HG03196 (cell line): Measurements from ENCODE around the gene OPRD1.
"Not testable (repeated sequence)": the region's sequence is repeated elsewhere in the genome, so short reads cannot be mapped to it uniquely, and the experiment has no call there.

Experiments
- ATAC-seq: cut with Tn5 transposase; IDR thresholded peaks from one replicate; pipeline ENCODE4 v1.9.1; 2021; ENCODE audit not compliant: unreplicated experiment

OPRD1 gene

DNA sequence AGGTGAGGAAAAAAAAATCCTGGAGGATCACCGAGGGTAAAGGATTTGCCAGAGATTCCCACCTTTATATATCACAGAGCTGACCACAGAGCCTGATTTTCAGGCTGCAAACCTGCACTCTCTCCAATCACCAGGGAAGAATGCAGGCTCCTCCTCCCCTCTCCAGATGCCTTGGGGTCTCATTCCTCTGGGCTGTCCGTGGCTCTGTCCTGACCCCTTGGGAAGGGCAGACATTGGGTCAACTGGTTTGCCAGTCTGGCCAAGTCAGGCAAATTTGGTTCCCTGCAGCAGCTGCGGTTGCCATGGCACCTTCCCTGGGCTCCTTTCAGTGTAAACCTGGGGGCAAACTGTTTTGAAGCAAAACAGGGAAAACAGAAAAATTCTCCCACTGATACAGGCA lies 11.6 kb upstream of the OPRD1 start:
- ATAC-seq, result no peak

DNA sequence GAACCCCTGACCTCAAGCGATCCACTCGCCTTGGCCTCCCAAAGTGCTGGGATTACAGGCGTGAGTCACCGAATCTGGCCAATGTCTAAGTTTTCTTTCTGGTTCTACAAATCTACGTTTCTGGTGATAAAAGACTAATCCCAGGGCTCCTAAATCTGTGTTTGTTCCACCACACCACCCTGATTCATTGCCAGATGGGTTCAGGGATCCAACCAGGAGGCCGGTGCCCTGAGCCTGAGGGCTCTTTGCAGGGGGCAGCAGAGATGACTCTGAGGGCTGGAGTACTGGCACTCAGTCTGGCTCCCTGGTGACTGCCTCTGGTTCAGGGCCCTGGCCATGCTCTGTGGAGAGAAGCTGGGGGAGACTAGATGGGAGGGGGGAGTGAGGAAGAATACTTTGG lies 10.5 kb upstream of the OPRD1 start:
- ATAC-seq, result no peak

DNA sequence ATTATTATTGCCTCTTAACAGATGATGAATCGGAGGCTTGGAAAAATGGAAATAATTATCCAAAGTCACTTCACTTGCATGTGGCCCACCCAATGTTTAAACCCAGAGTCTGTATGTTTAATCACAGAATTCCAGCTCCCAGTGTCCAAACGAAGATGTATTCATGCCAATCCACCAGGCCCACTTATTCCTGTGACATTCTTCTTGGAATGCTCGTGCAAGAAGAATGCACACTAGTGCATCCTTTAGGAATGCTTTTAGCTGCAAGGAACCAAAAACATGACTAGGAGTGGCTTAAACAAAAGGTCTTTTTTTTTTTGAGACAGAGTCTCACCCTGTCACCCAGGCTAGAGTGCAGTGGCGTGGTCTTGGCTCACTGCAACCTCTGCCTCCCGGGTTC lies 8.9 kb upstream of the OPRD1 start:
- no peak for ATAC-seq

DNA sequence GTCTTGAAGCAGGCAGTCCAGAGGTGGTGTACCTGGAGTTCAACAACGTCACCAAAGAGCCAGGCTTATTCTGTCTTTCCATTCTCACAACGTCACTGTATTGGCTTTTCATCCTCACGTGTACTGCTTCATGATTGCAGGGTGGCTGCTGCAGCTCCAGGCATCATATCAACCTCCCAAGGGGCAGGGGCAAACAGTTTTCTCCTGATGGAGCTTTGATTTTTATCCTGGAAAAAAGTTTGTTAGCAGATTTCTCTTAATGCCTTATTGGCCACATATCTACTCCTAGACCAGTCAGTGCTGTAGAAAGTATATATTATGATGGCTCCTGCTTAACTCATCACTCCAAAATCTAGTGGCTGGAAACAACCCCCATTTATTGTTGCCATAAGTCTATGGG lies 8.3 kb upstream of the OPRD1 start:
- no peak for ATAC-seq

DNA sequence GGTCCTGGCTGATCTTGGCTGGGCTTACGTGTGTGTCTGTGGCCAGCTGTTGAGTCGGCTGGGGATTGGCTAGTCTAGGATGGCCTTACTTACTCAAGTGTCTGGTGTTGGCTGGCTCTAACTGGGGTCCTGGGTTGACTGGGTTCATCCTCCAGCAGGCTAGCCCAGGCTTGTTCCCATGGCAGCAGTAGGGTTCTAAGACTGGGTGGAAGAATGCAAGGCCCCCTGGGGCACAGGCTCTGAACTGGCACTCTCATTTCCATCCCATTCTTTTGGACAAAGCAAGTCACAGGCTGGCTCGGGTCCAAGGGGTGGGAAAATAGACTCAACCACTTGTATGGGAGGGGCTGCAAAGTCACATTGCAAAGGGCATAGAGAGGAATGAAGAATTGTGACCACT lies 7.9 kb upstream of the OPRD1 start:
- ATAC-seq, result no peak

DNA sequence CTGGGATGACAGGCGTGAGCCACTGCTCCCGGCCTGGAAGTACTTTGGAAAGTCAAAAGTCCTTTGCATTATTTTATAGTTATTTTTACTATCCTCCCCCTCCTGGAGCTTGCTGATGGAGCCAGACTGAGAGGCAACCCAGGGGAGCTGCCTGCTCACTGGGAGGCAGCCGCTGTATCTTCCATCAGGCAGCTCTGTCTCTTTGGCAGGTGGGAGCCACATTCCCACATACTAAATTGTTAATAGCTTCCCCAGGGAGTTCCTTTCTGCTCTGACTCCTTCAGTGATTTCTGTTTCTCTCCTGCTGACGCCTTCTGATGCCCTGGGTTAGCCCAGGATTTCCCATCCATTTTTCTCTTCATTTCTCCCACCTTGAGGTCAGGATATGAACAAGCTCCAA lies 4.9 kb upstream of the OPRD1 start:
- no peak for ATAC-seq

DNA sequence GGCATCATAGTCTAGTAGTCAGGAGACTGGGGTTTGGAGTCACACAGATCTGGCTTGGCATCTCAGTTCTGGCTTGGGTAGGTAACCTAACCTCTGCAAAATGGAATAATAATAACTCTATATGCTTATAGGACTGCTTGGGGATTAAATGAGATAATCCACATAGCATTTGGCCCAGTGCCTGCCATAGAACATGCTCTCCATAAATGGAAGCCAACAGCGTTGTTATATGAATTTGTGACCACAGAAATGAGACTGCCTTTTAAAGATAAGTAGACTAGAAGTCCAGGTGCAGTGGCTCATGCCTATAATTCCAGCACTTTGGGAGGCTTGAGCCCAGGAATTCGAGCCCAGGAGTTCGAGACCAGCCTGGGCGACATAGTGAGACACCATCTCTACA lies 4.0 kb upstream of the OPRD1 start:
- no peak for ATAC-seq

DNA sequence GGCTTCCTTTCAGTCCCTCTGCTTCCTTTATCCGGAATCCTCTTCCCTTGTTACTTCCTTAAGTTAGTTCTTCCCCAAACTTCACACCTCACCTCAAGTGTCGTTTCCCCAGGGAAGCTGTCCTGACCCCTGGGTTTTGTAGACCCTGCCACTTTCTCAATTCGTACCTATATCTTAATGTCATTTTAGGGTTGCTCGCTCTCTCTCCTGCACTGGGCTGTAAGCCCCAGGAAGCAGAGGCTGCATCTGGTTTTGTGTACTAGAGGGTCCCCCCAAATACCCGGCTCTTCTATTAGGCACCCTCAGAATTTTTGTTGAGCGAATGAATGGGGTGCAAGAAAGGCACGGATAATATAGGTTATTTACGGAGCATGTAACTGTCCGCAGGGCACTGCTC lies 603 bp upstream of the OPRD1 start:
- ATAC-seq, result no peak

DNA sequence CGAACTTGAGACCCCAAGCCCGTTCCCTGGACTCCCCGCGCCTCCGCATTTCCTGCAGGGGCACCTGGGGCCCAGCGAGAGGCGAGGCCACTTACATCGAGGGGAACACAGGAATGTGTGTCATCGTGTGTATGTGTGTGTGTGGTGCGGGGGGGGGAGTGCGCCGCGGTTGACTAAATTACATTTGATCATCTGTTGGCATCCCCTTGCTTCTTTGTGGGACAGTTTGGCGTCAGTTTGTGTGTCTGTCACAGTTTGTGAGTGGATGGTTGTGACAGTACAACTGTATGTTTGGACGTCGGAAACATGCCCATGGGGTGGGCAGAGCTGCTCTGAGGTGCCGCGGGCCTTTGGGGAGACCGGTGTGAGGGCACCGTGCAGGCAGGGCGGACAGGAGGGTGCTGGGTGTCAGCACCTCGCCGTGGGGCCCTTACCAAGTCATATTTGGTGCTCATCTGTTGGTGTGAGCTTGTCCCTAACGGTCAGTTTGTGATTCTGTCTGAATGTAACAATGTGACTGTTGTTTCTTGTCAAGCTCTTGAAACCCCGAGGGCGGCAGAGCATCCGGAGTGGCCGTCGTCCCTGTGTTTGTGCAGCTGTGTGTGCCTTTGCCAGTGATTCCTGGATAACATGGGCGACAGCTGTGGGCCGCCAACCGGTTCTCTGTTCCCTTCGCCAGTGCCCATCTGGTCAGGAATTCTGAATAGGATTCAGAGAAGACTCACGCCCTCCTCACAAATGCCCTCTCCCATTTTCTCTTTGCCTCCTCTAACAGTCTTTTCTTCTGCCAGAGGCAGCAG lies 899 bp downstream of the OPRD1 start:
- ATAC-seq, result no peak

DNA sequence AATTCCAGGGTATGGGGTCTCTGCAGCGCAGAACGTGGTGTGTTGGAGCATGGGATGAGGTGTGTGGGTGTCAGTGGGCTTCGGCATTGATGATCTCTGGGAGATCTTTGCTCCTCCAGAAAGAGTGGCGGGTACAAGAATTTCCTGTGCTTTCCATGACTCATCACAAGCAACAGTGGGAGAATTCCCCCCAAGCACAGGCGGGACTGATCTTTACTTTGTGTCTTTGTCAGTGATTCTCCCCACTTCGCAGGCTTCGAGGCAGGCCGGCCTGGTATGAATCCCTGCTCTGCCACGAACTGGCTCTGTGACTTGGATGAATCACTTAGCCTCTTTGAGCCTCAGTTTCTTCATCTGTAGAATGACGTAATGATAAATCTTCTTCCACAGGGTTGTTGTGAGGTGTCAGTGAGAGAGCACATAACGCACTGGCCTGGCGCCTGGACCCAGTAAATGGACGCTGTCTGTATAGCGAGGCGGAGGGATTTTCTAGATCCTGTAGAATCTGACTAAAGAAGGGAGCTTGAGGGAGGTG lies 2.0 kb downstream of the OPRD1 start:
- no peak for ATAC-seq

DNA sequence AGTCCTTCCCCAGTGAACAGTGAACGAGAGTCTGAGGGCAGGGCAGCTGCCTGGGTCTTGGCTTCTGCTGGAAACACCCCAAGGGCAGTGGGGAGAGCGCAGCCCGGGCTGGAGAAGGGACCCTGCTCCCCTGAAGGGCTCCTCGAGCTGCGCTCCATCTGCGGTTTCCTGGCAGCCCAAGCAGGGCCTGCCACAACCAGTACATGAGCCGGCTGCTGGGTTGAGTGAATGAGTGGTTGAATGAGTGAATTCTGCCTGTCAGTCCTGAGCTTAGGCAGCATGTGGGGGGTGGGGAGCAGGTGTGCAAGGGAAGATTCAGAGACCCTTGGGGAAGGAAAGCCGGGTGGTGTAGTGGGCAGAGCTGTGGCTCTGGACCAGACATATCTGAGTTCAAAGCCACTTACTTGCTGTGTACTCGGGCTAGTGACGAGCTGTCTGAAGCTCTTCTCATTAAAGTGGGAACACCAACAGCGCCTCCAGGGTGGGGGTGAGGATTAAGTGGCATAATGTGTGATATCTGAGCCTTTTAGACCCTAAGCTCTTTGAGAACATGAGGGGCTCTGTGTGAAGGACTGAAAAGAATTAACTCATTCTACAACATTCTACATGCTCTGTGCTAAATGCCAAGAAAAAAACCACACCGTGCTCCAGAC lies 3.7 kb downstream of the OPRD1 start:
- no peak for ATAC-seq

DNA sequence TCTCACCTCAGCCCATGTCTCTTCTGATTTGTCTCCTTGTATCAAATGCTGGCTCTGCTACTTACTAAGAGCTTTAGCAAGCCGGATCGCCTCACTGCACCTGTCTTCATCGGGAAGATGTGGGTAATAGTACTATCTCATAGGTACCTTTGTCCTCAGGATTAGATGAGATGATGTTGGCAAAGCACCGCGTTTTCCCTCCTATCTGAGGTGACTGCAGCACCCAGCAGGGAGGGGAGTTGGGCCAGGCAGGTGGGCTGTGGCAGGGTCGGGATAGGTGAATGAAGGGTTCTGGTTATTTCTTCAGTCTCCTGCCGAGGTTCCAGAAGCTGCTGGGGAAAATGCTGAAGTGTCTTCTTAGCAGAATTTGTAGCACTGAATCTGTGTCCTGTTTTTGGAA lies 5.2 kb downstream of the OPRD1 start:
- ATAC-seq, result no peak

DNA sequence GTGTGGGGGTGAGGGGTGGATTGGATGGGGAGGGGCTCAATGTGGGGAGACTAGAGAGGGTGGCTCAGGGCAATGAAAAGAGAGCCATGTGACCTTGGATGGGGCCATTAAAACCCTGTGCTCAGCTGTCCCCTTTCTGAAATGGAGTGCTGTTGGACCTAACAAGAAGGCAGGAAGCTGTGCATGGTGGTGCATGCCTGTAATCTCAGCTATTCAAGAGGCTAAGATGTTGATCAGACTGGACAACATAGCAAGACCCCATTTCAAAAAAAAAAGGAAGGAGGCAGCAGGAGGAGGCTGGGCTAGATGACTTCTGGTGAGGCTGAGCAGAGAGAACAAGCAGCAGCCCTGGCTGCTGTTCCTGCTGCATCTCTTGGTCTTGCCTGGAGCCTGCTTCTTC lies 7.0 kb downstream of the OPRD1 start:
- no peak for ATAC-seq

DNA sequence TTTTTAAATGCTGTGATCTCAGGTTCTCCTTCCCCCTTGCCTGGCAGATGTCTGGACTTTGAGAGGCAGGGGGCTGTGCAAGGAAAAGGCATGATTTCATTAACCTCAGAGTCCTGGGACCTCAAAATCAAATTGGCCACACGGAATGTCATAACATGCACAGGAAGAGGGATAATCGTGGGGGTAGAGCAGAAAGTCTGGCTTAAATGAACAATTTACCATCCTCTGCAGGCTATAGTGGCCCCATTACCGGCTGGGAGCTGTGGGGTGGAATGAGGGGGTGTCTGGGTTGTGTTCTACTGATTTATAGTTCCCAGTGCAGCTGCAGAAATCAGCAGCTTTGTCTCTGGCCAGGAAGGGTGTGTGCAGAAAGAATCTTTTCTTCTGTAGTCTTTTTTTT lies 10.8 kb downstream of the OPRD1 start:
- no peak for ATAC-seq

DNA sequence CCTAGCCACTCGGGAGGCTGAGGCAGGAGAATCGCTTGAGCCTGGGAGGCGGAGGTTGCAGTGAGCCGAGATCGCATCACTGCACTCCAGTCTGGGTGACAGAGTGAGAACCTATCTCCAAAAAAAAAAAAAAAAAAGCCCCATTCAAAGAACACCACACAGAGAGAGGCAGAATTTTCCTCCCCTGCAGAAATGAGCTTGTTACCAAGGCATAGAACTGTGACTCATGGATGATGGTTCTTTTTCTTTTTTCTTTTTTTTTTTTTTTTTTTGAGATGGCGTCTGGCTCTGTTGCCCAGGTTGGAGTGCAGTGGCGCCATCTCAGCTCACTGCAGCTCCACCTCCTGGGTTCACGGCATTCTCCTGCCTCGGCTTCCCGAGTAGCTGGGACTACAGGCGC lies 12.1 kb downstream of the OPRD1 start:
- ATAC-seq, result not testable (repeated sequence)

DNA sequence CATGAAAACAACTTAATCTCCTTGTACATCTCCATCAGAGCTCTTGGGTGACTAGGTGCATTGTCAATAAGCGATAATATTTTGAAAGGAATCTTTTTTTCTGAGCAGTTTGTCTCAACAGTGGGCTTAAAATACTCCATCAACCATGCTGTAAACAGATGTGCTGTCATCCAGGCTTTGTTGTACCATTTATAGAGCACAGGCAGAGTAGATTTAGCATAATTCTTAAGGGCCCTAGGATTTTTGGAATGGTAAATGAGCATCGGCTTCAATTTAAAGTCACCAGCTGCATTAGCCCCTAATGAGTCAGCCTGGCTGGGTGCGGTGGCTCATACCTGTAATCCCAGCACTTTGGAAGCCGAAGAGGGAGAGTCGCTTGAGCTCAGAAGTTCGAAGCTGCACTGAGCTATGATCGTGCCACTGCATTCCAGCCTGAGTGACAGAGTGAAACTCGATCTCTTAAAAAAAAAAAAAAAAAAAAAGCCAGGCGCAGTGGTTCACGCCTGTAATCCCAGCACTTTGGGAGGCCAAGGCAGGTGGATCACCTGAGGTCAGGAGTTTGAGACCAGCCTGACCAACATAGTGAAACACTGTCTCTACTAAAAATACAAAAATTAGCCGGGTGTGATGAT lies 16.4 kb downstream of the OPRD1 start:
- ATAC-seq, result not testable (repeated sequence)

DNA sequence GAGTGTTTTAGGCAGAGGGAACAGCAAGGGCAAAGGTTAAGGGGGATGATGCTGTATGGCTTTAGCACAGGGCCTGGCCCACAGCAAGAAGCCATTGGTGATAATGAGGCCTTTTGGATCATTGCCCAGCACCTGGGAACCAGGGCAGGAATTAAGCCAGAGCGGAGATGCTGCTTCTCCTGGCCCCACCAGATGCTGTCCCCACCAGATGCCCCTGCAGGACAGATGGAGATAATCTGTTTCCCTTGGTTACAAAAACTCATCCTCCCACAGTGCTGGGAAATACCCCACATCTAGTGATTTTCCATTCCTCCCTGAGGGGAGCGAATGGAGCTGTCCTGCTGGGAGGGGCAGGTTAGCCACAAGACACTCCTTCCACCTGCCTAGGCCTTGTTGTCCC lies 18.8 kb downstream of the OPRD1 start:
- ATAC-seq, result no peak

DNA sequence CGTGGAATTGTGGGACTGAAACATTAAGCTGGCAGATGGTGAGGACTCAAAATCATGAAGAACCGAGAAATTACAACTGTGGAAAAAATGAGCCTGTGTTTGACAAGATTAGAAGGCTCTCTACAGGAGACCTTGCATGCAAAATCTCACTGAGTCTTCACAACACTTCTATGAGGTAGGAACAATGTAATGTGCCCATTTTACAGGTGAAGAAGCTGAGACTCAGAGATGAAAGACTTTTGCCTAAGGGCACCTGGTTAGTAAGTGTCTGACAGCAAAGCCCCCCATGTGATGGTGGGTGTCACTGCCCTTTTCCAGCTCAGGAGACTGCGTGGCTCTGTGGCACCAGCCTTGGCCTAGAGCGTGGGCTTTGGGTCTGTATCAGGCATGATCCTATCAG lies 21.0 kb downstream of the OPRD1 start:
- ATAC-seq, result no peak

DNA sequence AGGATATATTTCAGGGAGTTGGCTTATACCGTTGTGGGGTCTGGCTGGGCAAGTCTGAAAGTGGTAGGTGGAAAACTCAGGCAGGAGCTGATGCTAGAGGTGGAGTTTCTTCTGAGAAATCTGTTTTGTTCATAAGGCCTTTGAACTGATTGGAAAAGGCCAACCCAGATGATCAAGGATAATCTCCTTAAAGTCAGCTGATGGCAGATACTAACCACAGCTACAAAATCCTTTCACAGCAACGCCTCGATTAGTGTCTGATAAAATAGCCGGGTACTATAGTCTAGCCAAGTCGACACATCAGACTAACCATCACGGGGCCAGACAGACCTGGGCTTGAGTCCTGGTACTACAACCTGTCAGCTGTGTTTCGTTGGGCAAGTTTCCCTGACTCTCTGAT lies 21.4 kb downstream of the OPRD1 start:
- no peak for ATAC-seq

DNA sequence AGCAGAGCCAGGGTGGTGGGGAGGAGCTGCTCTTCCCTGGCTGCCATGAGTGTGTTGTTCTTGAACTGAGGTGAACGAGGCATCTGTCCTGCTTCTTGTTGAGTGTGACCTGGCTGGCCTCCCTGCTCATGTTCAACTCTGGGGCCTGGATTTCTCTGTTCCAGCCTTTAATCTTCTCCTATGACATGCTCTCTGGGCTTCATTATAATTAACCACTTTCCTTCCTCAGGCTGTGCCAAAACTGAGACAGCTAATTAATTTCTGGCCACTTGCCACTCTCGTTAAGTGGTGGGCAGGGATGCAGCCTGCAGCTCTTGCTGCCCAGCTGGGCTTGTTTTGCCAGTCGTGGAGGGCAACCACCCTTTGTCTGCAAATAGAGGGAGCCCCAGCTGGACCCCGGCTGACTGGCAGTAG lies 23.3 kb downstream of the OPRD1 start:
- ATAC-seq, result no peak

DNA sequence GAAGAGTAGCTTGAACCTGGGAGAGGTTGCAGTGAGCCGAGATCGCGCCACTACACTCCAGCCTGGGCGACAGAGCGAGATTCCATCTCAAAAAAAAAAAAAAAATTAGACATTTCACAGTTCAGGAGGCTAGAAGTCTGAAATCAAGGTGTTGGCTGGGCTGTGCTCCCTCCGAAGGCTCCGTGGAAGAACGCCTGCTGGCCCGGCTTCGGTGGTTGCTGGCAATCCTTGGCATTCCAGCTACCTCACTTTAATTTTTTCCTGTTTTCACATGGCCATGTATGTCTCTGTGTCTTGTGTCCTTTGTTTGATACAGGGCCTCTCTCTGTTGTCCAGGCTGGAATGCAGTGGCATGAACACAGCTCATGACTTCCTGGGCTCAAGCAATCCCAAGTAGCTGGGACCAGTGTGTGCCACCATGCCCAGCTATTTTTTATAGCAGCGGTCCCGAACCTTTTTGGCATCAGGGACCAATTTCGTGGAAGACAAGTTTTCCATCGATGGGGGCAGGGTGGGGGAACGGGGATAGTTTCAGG lies 24.5 kb downstream of the OPRD1 start:
- ATAC-seq, result no peak
